Activated CD4-positive, CD25-positive, alpha-beta regulatory T cell treated with anti-CD3 and anti-CD28 coated beads, Interleukin-2, amount 50 U/mL, for 16 hours (primary cell): ENCODE data around the gene RDH8.

Experiments
- DNase-seq: peaks from one replicate; pipeline ENCODE4 v3.0.0-alpha.2; 2020; ENCODE audit warnings: low read depth, low spot score

The RDH8 gene

GRCh38 chr19:10013316-10013715, at the start of gene RDH8:
TSS of gene RDH8 (plus strand) at chr19:10013483. CDS start at chr19:10013498, 15 bp downstream.
- DNase-seq: no peak

- no peak for DNase-seq
Observed at GRCh38 chr19:9966024-9966423, 47.3 kb upstream of the RDH8 start.

GRCh38 chr19:9966448-9966847, 46.8 kb upstream of the RDH8 start:
- no peak for DNase-seq

- DNase-seq: no peak
Observed at GRCh38 chr19:9967326-9967725, 46.0 kb upstream of the RDH8 start.

GRCh38 chr19:9968820-9969687, 44.2 kb upstream of the RDH8 start:
- no peak for DNase-seq

- no peak for DNase-seq
Observed at GRCh38 chr19:9969688-9969975, 43.7 kb upstream of the RDH8 start.

GRCh38 chr19:9970481-9970880, 42.8 kb upstream of the RDH8 start:
- no peak for DNase-seq

- no peak for DNase-seq
Observed at GRCh38 chr19:9971166-9971897, 42.0 kb upstream of the RDH8 start.

- DNase-seq: no peak
Observed at GRCh38 chr19:9972103-9972502, 41.2 kb upstream of the RDH8 start.

- no peak for DNase-seq
Observed at GRCh38 chr19:9981406-9982260, 31.6 kb upstream of the RDH8 start.

GRCh38 chr19:9986787-9987281, 26.4 kb upstream of the RDH8 start:
- DNase-seq: no peak

GRCh38 chr19:9989504-9989903, 23.8 kb upstream of the RDH8 start:
- DNase-seq: no peak

- no peak for DNase-seq
Observed at GRCh38 chr19:9991425-9992191, 21.7 kb upstream of the RDH8 start.

GRCh38 chr19:9995084-9995483, 18.2 kb upstream of the RDH8 start:
- no peak for DNase-seq

GRCh38 chr19:9995999-9996398, 17.3 kb upstream of the RDH8 start:
- DNase-seq: no peak

- DNase-seq: no peak
Observed at GRCh38 chr19:9996541-9996940, 16.7 kb upstream of the RDH8 start.

GRCh38 chr19:10000171-10000826, 13.0 kb upstream of the RDH8 start:
- DNase-seq: peak; percentile 18

GRCh38 chr19:10001899-10002298, 11.4 kb upstream of the RDH8 start:
- no peak for DNase-seq

- DNase-seq: no peak
Observed at GRCh38 chr19:10003271-10003670, 10.0 kb upstream of the RDH8 start.

- DNase-seq: no peak
Observed at GRCh38 chr19:10004617-10005016, 8.7 kb upstream of the RDH8 start.
